H9 (cell line): ENCODE data around the gene CD47. TPM values are rescaled to one million over a fixed set of nuclear protein-coding genes. Genes with fewer than 3 reads are reported as not detected.

Experiments used
- DNase-seq: peaks from one replicate; pipeline ENCODE4 v3.0.0-alpha.2; 2017
- H2AFZ ChIP-seq: one replicate; pipeline ENCODE4 v1.6.1; 2013; ENCODE audit warnings: mild to moderate bottlenecking, low read length, control low read depth, moderate library complexity
- H2AK5ac ChIP-seq: 2 replicates; pipeline ENCODE4 v1.6.1; 2013; ENCODE audit warnings: low read length, control low read depth, mixed read lengths; ENCODE audit not compliant: insufficient read length
- H2BK120ac ChIP-seq: one replicate; pipeline ENCODE4 v1.6.1; 2013; ENCODE audit warnings: low read depth, mild to moderate bottlenecking, low read length, control low read depth, inconsistent platforms; ENCODE audit not compliant: poor library complexity, severe bottlenecking
- H2BK12ac ChIP-seq: 2 replicates; pipeline ENCODE4 v1.6.1; 2013; ENCODE audit warnings: low read length, control low read depth, mixed read lengths, low read depth; ENCODE audit not compliant: insufficient read length
- H2BK15ac ChIP-seq: 2 replicates; pipeline ENCODE4 v1.6.1; 2013; ENCODE audit warnings: low read depth, low read length, control low read depth
- H2BK20ac ChIP-seq: one replicate; pipeline ENCODE4 v1.6.1; 2013; ENCODE audit warnings: low read depth, mild to moderate bottlenecking, low read length, control low read depth, inconsistent platforms; ENCODE audit not compliant: poor library complexity, severe bottlenecking
- H2BK5ac ChIP-seq: 2 replicates; pipeline ENCODE4 v1.6.1; 2013; ENCODE audit warnings: low read length, control low read depth, mixed read lengths; ENCODE audit not compliant: insufficient read length
- H3K14ac ChIP-seq: 2 replicates; pipeline ENCODE4 v1.6.1; 2013; ENCODE audit warnings: low read length, control low read depth; ENCODE audit not compliant: insufficient read depth
- H3K18ac ChIP-seq: 2 replicates; pipeline ENCODE4 v1.6.1; 2013; ENCODE audit warnings: low read depth, mild to moderate bottlenecking, mixed read lengths, low read length, control low read depth; ENCODE audit not compliant: insufficient read length
- H3K23ac ChIP-seq: 2 replicates; pipeline ENCODE4 v1.6.1; 2013; ENCODE audit warnings: low read length, control low read depth, mixed read lengths, low read depth; ENCODE audit not compliant: insufficient read length
- H3K23me2 ChIP-seq: 2 replicates; pipeline ENCODE4 v1.6.1; 2013; ENCODE audit warnings: low read depth, mild to moderate bottlenecking, mixed read lengths, low read length, control low read depth; ENCODE audit not compliant: insufficient read length, poor library complexity, severe bottlenecking
- H3K27ac ChIP-seq: 2 replicates; pipeline ENCODE4 v1.5.1; 2013; ENCODE audit warnings: low read length, control low read depth, mixed read lengths, low read depth; ENCODE audit not compliant: insufficient read length
- H3K27me3 ChIP-seq: 2 replicates; pipeline ENCODE4 v1.6.1; 2013; ENCODE audit warnings: low read length, control low read depth, inconsistent platforms; ENCODE audit not compliant: insufficient read depth
- H3K4ac ChIP-seq: 2 replicates; pipeline ENCODE4 v1.6.1; 2013; ENCODE audit warnings: low read depth, mild to moderate bottlenecking, control low read depth, inconsistent platforms, low read length, moderate library complexity
- H3K4me1 ChIP-seq: 2 replicates; pipeline ENCODE4 v1.6.1; 2013; ENCODE audit warnings: low read length, control low read depth, inconsistent platforms; ENCODE audit not compliant: insufficient read depth
- H3K4me2 ChIP-seq: 2 replicates; pipeline ENCODE4 v1.6.1; 2013; ENCODE audit warnings: low read length, control low read depth, mixed read lengths; ENCODE audit not compliant: insufficient read length, insufficient read depth
- H3K56ac ChIP-seq: 2 replicates; pipeline ENCODE4 v1.6.1; 2013; ENCODE audit warnings: low read depth, mild to moderate bottlenecking, mixed read lengths, low read length, control low read depth; ENCODE audit not compliant: insufficient read length
- H3K79me1 ChIP-seq: 2 replicates; pipeline ENCODE4 v1.6.1; 2013; ENCODE audit warnings: low read depth, mild to moderate bottlenecking, moderate library complexity, low read length, control low read depth, inconsistent platforms; ENCODE audit not compliant: insufficient read depth, poor library complexity, severe bottlenecking
- H3K79me2 ChIP-seq: 2 replicates; pipeline ENCODE4 v1.6.1; 2013; ENCODE audit warnings: low read length, control low read depth, inconsistent platforms; ENCODE audit not compliant: insufficient read depth
- H3K9ac ChIP-seq: 2 replicates; pipeline ENCODE4 v1.6.1; 2013; ENCODE audit warnings: low read length, control low read depth, mixed read lengths; ENCODE audit not compliant: insufficient read length; ENCODE audit errors: extremely low read depth
- H3K9me3 ChIP-seq: one replicate; pipeline ENCODE4 v1.6.1; 2013; ENCODE audit warnings: low read depth, low read length, inconsistent platforms; ENCODE audit not compliant: control insufficient read depth
- H3T11ph ChIP-seq: one replicate; pipeline ENCODE4 v1.6.1; 2013; ENCODE audit warnings: mild to moderate bottlenecking, low read length, control low read depth, inconsistent platforms
- H4K20me1 ChIP-seq: one replicate; pipeline ENCODE4 v1.6.1; 2013; ENCODE audit not compliant: control insufficient read depth, insufficient read length, insufficient read depth
- H4K5ac ChIP-seq: 2 replicates; pipeline ENCODE4 v1.6.1; 2013; ENCODE audit warnings: low read depth, mild to moderate bottlenecking, mixed read lengths, low read length, control low read depth; ENCODE audit not compliant: insufficient read length
- H4K8ac ChIP-seq: replicated peaks from 2 replicates; pipeline ENCODE4 v1.6.1; 2013; ENCODE audit warnings: low read length, control low read depth, mixed read lengths, low read depth; ENCODE audit not compliant: insufficient read length
- H4K91ac ChIP-seq: 2 replicates; pipeline ENCODE4 v1.6.1; 2013; ENCODE audit warnings: low read depth, mild to moderate bottlenecking, moderate library complexity, mixed read lengths, low read length, control low read depth; ENCODE audit not compliant: insufficient read length
- H3K27ac Mint-ChIP-seq, 3 experiments: 2 replicates in 2 of 3; 3 replicates in 1 of 3; pipeline ENCODE4 v1.8.0; 2020 to 2021; ENCODE audit warnings: mixed read lengths in 3 of 3, mild to moderate bottlenecking in 1 of 3, moderate library complexity in 1 of 3
- H3K27me3 Mint-ChIP-seq: 2 replicates; pipeline ENCODE4 v1.8.0; 2021; ENCODE audit warnings: low read depth, mild to moderate bottlenecking, moderate library complexity, mixed read lengths
- H3K36me3 Mint-ChIP-seq, 3 experiments: 2 replicates in 2 of 3; 3 replicates in 1 of 3; pipeline ENCODE4 v1.8.0; 2020 to 2021; ENCODE audit warnings: low read depth in 3 of 3, mixed read lengths in 3 of 3; ENCODE audit not compliant: insufficient read depth in 1 of 3
- H3K4me1 Mint-ChIP-seq, 2 experiments: 2 replicates each; pipeline ENCODE4 v1.8.0; 2020; ENCODE audit warnings: mixed read lengths in 2 of 2
- H3K4me3 Mint-ChIP-seq, 2 experiments: 2 replicates in 1 of 2; 3 replicates in 1 of 2; pipeline ENCODE4 v1.8.0; 2020 to 2021; ENCODE audit warnings: mild to moderate bottlenecking in 2 of 2, mixed read lengths in 2 of 2, moderate library complexity in 1 of 2
- H3K9me3 Mint-ChIP-seq, 2 experiments: 2 replicates in 1 of 2; 3 replicates in 1 of 2; pipeline ENCODE4 v1.8.0; 2020; ENCODE audit warnings: mild to moderate bottlenecking in 2 of 2, mixed read lengths in 2 of 2, moderate library complexity in 1 of 2
- CTCF ChIP-seq: fragments of 200-600 bp; sonication (generic); conservative IDR thresholded peaks from 3 replicates; pipeline ENCODE4 v1.8.0; 2021; ENCODE audit warnings: antibody characterized with exemption, mild to moderate bottlenecking
- WGBS: extraction: QIAGEN DNeasy Blood & Tissue Kit; methylation state at CpG from one replicate; pipeline ENCODE4 v1.1.7; 2013; ENCODE audit warnings: missing lambda C conversion rate, low lambda C conversion rate, mixed read lengths; ENCODE audit not compliant: insufficient read length; ENCODE audit errors: extremely low coverage; 5-methylcytosine and 5-hydroxymethylcytosine counted together
- total RNA-seq: library from RNA; stranded (reverse); gene quantifications from 2 replicates; pipeline ENCODE4 v1.2.1, GENCODE V29; 2021

The CD47 gene
- total RNA-seq, 1 experiment from 2014 or later: 15.4 TPM

- Mint-ChIP-seq H3K27ac (no peak overlapping the region), H3K9me3 (no peaks in the 10 kb centered on the region), H3K36me3 (no peaks in the 10 kb centered on the region), H3K4me1 (peaks cover 3 to 8% of the 10 kb centered on the region in 2 experiments), H3K27me3 (no peaks in the 10 kb centered on the region), H3K4me3 (no peak overlapping the region)
- Histone ChIP-seq H4K20me1 (no peaks in the 10 kb centered on the region), H3K23me2 (no peaks in the 10 kb centered on the region), H3K27ac (no peak overlapping the region), H3K27me3 (no peaks in the 10 kb centered on the region), H2BK20ac (no peak overlapping the region), H2BK5ac (no peak overlapping the region), H4K5ac (no peak overlapping the region), H3K18ac (no peak overlapping the region), H2BK12ac (no peak overlapping the region), H3K4ac (no peak overlapping the region), H3K9me3 (no peaks in the 10 kb centered on the region), H3K23ac (no peak overlapping the region), H3K79me2 (no peaks in the 10 kb centered on the region), H4K8ac (no peak overlapping the region), H3K14ac (no peak overlapping the region), H3K4me1 (no peaks in the 10 kb centered on the region; the same call in 1 of the 2 replicates), H2AK5ac (no peak overlapping the region), H2BK120ac (no peak overlapping the region), H3K9ac (no peak overlapping the region), H2BK15ac (no peak overlapping the region), H2AFZ (no peak overlapping the region), H3K79me1 (no peaks in the 10 kb centered on the region), H3K56ac (no peak overlapping the region), H3K4me2 (no peak overlapping the region), H3T11ph (no peak overlapping the region), H4K91ac (no peak overlapping the region)
- no peak for TF ChIP-seq CTCF
- no CpG with 5 or more reads among the region's 12 CpGs for WGBS
- DNase-seq: no peak
Measured at GRCh38 chr3:108036984-108037741, 53.7 kb downstream of the CD47 start.
